Stimulated activated CD4-positive, alpha-beta T cell treated with anti-CD3 and anti-CD28 coated beads, Interleukin-4, amount 100 ng/mL, for 1 hour (primary cell): ENCODE results near the gene ITCH.

Experiments used
- DNase-seq: peaks from one replicate; pipeline ENCODE4 v3.0.0-alpha.2; 2020

Gene ITCH

DNA sequence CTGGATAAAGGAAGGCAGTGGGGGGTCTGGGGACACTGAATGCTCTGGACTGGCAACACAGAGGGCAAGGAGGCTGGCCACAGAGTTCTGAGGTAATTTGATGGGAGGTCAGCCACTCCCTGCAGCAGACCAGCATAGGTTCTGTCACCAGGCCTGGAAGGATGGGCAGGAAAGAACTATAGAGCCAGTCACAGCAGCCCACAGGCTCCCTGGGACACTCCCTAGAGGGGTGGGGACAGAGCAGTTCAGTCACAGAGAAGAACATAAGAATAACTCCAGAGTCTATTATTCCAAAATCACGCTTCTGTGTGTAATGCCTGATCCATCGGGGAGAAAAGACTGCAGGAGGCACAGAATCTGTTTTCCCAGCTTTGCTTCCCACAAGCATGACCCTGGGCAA lies 172.8 kb downstream of the ITCH start:
- no peak for DNase-seq

DNA sequence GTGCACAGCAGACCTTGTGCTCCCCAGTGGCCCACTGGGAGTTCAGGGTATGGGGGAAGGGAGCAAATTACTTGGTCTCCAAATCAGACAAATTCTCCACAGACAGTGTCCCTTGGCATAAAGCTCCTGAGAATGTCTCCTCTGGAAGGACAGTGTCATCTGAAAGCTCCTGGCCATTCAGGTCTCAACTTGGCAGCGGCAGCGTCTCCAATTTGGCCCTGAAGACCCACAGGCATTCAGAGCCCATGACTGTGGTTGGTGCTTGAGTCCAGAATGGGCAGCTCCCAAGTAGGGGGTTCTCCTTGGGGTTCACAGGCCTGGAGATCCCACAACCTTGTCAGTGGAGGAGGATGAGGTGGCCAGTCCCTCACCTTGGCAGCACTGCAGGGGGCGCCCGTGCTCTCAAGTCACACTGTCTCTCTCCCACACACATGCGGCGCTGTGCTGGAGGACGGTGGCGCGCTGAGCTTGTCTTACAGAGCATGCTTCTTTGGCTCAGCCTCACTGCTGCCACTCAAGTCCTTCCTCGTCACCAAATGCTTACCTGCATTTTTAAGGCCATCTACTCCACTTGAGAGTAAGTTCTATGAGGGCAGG lies 173.8 kb downstream of the ITCH start:
- DNase-seq = peak; percentile 59

DNA sequence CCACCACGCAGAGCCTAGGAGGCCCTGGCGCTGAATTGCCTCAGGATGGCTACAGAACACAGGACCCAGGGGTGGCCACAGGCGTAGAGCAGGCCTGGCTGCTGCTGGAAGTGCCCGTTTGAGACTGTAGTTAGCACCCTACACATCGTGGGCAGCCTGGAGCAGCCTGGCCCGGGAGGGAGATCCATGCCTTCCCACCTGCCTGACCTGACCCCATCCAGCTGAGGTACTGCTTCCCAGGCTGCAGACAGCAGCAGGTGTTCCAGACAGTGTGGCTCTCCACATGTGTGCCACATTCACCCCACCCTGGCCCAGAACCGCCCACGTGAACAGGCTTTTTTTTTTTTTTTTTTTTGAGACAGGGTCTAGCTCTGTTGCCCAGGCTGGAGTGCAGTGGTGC lies 174.6 kb downstream of the ITCH start:
- no peak for DNase-seq

DNA sequence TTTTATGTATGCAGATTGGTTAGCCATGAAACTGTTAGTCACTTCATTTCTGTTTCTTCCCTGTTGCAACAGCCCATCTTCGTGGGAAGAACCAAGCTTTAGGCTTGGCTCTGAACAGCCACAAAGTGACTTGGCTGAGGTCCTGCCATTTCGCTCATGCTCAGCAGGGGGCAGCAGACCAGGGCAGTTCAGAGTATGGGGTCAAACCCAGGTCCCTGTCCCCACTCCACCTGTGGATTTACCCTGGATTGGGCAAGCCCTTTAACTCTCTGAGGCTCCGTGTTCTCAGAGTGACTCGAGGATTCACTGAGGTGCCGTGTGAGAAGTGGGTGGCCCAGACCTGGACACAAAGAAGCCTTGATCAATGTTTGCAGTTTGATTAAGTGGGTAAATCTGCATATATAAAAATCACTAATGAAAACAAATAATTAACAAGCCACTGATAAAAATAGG lies 175.6 kb downstream of the ITCH start:
- peak; percentile 61 for DNase-seq

DNA sequence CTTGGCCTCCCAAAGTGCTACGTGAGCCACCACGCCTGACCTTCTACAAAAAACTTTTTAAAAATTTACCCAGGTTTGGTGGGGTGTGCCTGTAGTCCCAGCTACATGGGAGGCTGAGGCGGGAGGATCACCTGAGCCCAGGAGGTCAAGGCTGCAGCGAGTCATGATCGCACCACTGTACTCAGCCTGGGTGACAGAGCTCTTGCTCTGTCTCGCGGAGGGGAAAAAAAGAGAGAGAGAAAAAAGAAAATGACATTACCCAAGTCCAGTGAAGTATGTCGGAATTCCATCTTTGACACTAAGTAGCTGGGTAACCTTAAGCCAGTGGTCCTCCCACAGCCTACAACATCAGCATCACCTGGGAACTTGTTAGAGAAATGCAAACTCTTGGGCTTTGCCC lies 176.7 kb downstream of the ITCH start:
- no peak for DNase-seq

DNA sequence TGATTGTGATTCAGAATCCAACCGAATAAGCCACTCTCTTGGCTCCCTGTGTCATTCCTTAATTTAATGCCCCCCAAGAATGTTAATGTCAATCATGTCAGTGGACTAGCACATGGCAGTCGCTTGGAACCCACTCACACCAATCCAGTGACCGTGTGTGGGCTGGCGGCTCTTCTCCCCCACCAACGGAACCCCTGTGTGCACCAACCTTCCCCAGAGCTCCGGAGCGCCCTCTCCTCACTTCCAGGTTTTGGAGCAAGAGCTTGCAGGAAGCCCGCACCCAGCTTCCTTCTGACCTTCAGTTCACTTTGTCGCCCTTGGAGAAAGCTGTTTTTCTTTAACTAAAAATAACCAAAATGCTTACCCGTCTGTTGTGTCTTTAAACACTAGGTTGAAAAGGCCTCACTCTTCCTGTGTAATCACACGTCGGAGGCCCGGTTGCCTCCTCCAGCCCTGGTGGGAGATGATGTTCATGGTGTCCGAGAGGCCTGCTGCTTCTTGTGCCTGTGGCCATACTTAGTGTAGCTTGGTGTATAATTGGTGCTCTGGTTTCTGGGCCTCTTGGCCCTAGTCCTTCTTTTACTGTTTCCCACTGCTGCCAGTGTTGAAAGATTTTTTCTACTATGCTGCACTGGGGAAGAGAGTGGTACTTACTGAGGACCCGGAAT lies 177.7 kb downstream of the ITCH start:
- no peak for DNase-seq

DNA sequence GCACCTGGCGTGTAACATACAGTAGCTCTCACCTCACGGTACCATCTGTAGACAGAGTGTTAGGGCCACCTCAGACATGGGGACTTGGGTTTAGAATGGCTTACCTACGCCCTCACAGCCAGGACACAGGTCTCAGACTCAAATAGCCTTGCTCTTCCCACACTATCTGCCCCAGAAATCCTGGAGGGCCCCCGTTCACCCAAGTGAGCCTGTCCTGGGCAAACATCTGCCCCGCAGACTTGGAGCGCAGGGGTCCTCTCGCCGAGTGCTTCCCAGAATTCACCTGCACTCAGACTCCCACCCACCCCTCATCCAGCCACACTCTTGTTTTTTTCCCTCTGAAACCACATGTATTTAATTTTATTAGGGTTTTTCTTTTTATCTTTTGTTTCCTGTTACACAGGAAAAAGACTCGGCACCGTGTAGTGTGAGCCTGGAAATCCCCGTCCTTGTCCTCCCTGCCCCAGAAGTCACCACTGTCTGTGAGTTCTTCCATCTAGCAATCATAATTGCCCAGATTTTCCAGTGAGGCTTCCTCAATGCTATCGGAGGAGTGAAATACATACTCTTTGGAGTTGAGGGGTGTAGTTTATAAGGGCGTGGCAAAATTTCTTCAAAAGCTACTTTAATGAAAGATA lies 178.3 kb downstream of the ITCH start:
- DNase-seq = no peak

DNA sequence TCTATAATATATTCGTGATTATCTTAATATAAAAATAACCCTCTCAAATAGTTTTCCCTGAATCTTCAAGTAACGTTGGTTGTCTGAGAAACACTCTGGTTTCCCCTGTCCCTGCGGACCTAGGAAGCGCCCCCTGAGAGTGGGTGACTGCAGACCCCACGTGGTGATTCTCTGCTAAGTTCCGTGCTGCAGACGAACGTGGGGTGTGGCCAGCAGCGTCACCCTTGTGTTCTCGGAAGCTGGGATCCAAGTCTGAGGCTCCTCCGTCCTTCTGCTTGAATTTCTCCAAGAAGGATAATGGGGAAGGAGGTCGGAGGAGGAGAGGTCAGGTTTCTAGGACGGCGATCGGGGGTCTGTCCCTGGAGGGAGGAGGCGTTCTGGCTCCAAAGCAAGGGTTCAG lies 178.8 kb downstream of the ITCH start:
- no peak for DNase-seq

DNA sequence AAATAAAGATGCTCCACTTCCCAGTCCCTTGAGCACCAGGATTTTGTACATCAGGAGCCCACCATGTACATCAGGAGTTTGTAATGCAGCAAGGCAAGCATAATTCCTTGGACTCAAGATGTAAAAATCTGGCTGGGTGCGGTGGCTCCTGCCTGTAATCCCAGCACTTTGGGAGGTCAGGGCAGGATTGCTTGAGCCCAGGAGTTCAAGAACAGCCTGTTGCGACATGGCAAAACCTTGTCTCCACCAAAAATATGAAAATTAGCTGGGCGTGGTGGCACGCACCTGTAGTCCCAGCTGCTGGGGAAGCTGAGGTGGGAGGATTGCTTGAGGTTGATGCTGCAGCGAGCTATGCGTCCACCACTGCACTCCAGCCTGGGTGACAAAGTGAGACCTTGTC lies 179.4 kb downstream of the ITCH start:
- DNase-seq = no peak

DNA sequence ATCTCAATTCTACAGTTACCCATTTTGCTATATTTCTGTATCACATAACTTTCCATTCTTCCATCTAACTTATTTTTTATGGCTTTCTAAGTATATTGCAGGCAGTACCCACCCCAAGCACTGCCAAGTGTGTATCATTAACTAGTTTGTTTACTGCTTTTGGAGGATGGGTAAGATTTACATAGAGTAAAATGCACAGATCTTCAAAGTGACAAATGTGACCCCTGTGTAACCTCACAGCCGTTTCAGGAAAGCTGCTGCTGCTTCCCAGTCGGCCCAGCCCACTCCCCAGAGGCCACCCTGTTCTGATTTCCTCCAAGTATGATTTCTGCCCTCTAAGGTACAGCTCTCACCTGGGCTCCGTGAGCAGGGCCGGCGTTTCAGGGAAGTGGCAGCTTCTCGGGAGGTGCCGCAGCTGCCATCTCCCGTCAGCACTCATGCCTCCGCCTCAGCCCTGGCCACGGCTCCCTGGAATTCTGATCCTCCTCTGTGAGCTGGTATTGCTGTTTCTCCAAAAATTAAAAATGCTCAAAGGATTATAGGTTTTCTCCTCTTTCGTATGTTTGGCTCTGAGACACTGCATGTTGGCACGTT lies 180.5 kb downstream of the ITCH start:
- no peak for DNase-seq

DNA sequence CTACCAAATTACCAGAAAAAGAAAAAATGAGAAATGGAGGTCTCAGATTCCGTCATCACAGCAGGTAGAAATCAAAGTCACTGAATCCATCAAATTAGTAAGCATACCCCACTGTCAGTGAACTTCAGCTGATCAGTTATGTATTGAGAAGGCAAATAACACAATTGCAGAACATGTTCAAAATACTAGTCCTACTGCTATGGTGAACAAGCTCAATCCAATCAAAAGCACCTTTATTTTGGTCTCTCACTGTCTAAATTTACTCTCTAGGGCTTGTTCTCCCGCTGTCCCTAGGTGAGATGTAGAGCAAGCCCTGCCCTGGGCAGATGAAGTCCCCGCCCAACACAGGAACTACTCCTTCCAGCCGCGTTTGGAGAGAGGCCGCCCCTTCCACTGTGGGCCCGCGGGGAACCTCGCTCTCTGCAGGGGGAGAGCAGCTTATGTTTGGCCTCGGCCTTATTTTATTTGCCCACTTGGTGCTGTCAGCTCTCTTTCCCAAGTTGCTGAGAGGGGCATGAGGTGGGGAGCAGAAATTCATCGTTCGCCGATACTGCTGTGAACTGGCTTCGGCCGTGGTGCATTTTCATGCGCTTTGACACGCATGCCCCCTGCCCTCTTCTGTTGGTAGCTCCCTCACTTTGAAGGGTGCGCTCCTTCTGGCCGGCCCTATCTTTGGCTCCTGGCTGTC lies 181.2 kb downstream of the ITCH start:
- DNase-seq = peak; percentile 25

DNA sequence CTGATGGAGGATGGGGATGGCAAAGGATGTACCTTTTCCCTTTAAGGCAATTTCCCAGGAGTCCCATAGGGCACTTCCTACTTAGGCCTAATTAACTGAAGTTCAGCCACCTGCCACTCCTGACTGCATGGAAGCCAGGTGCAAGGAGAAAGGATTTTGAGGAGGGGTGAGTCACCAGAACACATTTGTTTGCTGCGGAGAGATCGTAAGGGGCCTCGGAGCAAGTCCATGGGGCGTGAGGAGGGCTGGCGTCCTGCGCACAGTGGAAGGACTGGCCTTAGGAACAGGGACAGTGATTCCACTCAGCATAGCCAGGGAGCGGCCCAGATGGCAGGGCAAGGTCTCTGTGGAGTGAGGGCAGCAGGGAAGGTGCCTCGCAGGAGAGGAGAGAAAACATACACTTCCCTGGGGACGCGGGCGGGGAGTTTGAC lies 183.7 kb downstream of the ITCH start:
- DNase-seq = no peak

DNA sequence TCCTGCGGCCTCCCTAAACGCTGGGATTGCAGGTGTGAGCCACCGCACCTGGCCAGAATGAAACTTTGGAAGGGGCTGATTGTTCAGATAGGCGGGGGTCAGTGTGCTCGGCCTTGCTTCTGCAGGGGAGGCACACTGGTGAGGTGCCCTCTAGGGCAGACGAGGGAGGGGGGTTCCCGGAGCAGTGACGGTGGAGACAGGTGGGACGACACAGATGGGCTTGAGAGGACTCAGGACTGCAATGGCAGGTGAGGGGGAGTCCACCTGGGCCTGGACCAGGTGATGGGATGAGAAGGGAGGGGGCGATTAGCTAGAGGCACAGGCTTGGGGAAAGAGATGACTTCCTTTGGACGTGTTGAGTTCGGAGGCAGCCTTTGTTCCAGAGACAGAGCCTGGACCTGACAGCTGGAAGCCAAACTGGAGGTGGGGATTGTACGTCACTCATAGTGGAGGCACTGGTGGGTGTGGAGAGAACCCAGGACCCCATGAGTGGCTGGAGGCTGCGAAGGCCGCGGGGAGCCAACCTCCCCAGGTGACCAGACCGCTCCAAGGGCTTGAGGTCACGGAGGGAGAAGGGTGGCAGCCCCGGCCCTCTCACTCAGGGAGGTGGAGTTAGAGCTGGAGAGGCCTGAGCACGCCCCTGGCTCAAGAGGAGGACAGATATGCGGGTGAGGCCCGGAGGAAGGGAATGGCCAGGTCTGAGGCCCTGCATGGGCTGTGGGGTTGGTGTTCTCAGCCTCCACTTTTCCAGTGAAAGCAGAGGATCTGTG lies 185.0 kb downstream of the ITCH start:
- DNase-seq = no peak

DNA sequence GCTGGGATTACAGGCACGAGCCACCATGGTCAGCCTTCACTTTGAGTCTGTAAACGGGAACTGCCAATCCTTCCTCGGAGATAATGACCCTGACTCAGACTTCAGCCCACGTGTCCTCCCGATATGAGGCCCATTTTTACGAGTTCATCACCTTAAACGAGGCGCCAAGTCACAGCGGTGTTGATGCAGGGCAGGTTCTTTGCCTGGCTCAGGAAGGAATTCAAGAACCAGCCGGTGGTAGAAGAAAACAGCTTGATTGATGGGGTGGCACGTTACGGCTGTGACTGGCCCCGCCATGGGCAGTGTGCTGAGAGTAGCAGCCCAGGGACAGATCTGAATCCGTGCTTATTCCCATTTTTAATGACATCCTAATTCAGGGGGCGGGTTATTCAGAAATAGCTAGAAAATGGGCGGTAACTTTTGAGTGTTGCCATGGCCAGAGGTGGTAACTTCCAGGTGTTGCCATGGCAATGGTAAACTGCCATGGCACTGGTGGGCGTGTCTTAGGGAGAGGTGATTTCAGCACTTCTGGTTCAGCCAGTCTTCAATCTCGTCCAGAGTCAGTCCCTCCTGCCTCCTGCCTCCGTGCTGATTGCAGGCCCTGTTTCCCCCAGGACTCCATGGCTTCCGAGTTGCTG lies 186.3 kb downstream of the ITCH start:
- no peak for DNase-seq

DNA sequence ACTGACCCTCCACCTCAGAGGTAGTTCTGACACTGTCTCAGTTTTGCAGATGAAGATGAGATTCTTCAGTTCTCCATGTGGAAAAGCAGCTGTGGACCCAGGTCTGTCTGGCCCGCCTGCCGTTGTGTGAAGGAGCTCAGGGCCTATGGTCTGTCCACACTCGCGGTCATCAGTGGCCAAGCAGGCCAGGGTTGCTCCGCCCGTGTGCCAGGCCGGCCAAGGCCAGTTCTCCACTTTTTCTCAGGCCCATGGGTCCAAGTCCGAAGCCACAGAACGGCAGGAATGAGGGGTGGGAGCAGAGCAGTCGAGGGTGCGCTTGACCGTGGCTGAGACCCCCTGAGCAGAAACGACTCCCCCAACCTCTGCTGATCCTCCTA lies 186.8 kb downstream of the ITCH start:
- no peak for DNase-seq

DNA sequence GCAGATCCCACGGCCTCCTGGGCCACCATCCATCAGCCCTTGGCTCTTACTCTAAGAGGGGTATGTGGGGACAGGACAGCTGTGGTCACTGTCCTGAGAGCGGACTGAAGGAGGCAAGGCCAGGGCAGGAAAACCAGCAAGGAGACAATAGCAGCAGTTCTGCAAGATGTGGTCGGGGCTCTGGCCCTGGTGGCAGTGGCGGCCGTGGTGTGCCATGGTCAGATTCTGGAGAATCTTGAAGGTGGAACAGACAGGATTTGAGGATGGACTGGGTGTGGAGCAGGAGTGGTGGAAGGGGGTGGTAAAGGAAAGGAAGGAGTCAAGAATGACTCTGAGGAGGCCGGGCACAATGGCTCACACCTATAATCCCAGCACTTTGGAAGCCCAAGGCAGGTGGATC lies 189.5 kb downstream of the ITCH start:
- no peak for DNase-seq

DNA sequence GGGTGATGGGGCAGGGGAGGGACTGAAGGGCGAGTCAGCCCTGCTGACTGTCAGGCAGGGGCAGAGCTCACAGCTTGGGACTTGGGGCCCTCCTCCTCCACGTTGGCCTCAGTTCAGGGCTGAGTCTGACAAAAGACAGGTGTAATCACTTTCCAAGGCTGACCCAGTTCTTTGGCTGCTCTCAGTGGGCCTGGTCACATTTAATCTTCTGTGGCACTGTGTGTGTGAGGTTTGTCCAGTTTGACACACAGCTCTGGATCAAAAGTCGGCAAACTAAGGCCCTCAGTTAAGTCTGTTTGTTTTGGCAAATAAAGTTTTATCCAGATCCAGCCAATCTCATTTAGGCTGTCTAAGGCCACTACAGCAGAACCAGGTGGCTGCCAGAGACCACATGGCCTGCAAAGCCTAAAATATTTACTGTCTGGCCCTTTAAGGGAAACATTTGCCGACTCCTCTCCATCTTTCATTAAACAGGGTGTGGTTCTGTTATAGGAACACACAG lies 190.3 kb downstream of the ITCH start:
- no peak for DNase-seq

DNA sequence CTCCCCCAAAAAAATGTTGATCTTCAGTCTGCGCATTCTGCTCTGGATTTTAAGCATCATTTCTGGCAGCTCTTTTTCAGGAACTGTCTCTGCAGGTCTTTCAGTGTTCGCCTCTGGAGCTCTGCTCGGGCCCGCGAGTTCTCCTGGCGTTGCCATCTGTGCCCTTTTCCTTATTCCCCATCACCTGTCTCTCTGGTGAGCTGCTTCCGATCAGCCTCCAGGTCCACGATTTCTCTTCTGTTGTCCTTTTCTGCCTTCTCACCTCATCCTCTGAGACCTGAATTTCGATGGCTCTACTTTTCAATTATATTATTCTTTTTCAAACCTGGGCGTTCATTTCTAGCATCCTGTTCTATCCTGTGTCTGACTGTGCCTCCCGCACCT lies 194.9 kb downstream of the ITCH start:
- DNase-seq = no peak

DNA sequence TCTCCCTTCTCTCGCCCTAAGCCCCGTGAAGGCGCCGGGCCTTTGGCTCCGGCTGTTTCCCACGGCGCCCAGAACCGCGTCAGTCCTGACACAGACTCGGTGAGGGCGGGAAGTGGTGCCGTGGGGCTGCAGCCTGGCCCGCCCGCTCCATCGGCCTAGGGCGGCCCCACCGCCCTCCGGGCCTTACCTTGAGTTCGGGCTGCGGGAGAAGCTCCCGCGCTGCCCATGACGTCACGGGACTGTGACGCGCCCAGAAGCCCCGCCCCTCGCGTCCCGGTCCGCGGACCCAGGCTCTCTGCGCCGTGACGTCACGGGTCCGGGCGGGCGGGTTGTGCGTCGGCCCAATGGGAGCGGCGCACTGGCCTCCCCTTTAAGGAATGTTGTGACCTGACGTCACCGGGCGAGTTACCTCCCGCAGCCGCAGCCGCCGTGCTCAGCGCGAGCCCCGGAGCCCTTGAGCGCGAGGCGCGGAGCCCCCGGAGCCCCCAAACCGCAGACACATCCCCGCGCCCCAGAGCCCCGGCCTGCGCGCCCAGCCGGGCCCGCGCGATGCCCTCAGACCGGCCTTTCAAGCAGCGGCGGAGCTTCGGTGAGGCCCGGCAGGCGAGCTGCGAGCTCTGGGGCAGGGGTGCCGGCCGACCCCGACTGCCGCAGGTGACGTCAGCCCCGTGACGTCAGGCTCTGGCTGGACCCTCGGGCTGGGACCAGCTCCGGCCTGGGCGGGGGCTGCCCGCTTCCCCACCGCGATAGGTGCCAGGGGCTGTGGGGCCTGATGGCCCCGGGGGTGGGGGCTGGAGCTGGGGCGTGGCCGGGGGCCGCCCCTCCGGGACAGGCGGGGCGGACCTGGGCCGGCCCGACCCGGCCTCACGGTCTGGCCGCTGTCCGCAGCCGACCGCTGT lies 195.5 kb downstream of the ITCH start, which contains the start of gene MAP1LC3A:
TSS of gene MAP1LC3A (plus strand) at position 399 of the 899 bp plus-strand sequence. CDS start at position 550, 151 bp downstream.
- DNase-seq = peak; percentile 93

DNA sequence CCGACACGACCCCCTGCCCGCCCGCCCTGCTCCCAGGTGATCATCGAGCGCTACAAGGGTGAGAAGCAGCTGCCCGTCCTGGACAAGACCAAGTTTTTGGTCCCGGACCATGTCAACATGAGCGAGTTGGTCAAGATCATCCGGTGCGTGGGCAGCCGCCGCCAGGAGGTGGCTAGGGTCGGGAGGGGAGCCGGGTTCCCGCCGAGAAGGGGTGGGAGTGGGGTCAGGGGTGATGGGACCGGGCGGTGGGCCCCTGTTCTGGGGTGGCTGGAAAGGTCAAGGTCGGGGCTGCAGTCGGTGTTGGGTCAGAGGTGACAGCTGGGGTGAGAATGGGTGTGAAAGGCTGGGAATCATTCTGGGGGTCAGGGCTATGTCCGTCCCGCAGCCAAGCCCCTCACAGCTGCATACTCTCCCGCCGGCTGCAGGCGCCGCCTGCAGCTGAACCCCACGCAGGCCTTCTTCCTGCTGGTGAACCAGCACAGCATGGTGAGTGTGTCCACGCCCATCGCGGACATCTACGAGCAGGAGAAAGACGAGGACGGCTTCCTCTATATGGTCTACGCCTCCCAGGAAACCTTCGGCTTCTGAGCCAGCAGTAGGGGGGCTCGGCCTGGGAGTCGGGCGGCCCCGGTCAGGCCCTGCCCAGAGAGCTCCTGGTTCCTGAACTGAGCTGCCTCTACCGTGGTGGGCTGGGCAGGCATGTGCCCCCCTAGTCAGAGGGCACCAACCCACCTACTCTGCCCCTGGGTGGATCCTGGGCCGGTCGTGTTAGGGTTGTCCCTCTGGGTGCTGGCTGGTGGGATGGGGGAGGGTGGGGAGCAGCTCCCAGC lies 196.5 kb downstream of the ITCH start:
- DNase-seq = no peak
